Endothelial cell of umbilical vein (primary cell): ENCODE results near the gene HOXD10. TPM values are rescaled to one million over a fixed set of nuclear protein-coding genes. Genes with fewer than 3 reads are reported as not detected.

Experiments
- BruUV-seq: library from RNA; stranded (reverse); fragments of 400-500 nt; replicated peaks from 2 replicates; lab custom pipeline; 2021; lab: Mats Ljungman, UMichigan
- CTCF ChIA-PET: fragments of 300-600, 350-600 bp; sonication (Branson Sonifier 250); formaldehyde crosslinking; loops from one replicate; lab custom pipeline; 2021; ENCODE audit warnings: antibody characterized with exemption, inconsistent platforms; lab: Charles Lee
- POLR2A ChIA-PET: fragments of 300-600, 350-600 bp; sonication (Branson Sonifier 250); formaldehyde crosslinking; loops from one replicate; lab custom pipeline; 2021; ENCODE audit warnings: antibody characterized with exemption, inconsistent platforms; lab: Charles Lee
- DNase-seq: peaks from one replicate; pipeline ENCODE4 v3.0.0-alpha.2; 2011; ENCODE audit warnings: low read depth, low spot score
- FAIRE-seq: peaks from 2 replicates; lab custom pipeline; 2011; peaks lifted over from hg19 to GRCh38; lab: Jason Lieb, UNC
- H2AFZ ChIP-seq: 2 replicates; pipeline ENCODE4 v1.6.0; 2012; ENCODE audit warnings: low read depth, low read length, control low read depth, inconsistent platforms
- H3K27ac ChIP-seq: 2 replicates; pipeline ENCODE4 v1.5.1; 2011; ENCODE audit warnings: low read depth, mild to moderate bottlenecking, control low read depth, low read length, moderate library complexity; ENCODE audit not compliant: insufficient read depth
- H3K27me3 ChIP-seq, 2 experiments: 2 replicates each; pipeline versions ENCODE4 v1.6.0 to v1.6.1; 2011; ENCODE audit warnings: low read length in 2 of 2, mixed read lengths in 1 of 2; ENCODE audit not compliant: control insufficient read depth in 2 of 2, insufficient read depth in 2 of 2
- H3K36me3 ChIP-seq, 2 experiments: 2 replicates in 1 of 2; 3 replicates in 1 of 2; pipeline ENCODE4 v1.5.1; 2011; ENCODE audit warnings: low read length in 2 of 2, mild to moderate bottlenecking in 1 of 2, moderate library complexity in 1 of 2; ENCODE audit not compliant: control insufficient read depth in 2 of 2, insufficient read depth in 2 of 2; ENCODE audit errors: extremely low read depth in 1 of 2
- H3K4me1 ChIP-seq: 3 replicates; pipeline ENCODE4 v1.5.1; 2011; ENCODE audit warnings: mild to moderate bottlenecking, low read length; ENCODE audit not compliant: control insufficient read depth, insufficient read depth; ENCODE audit errors: extremely low read depth
- H3K4me2 ChIP-seq: 2 replicates; pipeline ENCODE4 v1.6.1; 2011; ENCODE audit warnings: low read length, control low read depth, mixed read lengths; ENCODE audit not compliant: insufficient read depth
- H3K4me3 ChIP-seq, 3 experiments: fragments of 200-600 bp in 1 of 3; sonication (generic), shearing (Covaris generic) in 1 of 3; replicated peaks in 1 of 3; 2 replicates each; pipeline ENCODE4 v1.5.1; 2011 to 2016; ENCODE audit warnings: control low read depth in 3 of 3, low read length in 3 of 3, mild to moderate bottlenecking in 2 of 3, inconsistent platforms in 1 of 3, low read depth in 1 of 3, moderate library complexity in 1 of 3; ENCODE audit not compliant: insufficient read depth in 1 of 3
- H3K79me2 ChIP-seq: 2 replicates; pipeline ENCODE4 v1.6.0; 2012; ENCODE audit warnings: low read length, inconsistent platforms; ENCODE audit not compliant: control insufficient read depth, insufficient read depth
- H3K9ac ChIP-seq: replicated peaks from 2 replicates; pipeline ENCODE3; 2011; ENCODE audit warnings: low read length, control low read depth; ENCODE audit not compliant: insufficient read depth; ENCODE audit errors: extremely low read depth
- H3K9me1 ChIP-seq: replicated peaks from 3 replicates; pipeline ENCODE4 v1.6.0; 2011; ENCODE audit warnings: mild to moderate bottlenecking, low read length; ENCODE audit not compliant: control insufficient read depth, insufficient read depth; ENCODE audit errors: extremely low read depth
- H3K9me3 ChIP-seq: replicated peaks from 2 replicates; pipeline ENCODE4 v1.5.1; 2012; ENCODE audit warnings: low read length, inconsistent platforms; ENCODE audit not compliant: control insufficient read depth, insufficient read depth
- H4K20me1 ChIP-seq: replicated peaks from 2 replicates; pipeline ENCODE3; 2011; ENCODE audit warnings: mild to moderate bottlenecking, low read length; ENCODE audit not compliant: control insufficient read depth, insufficient read depth; ENCODE audit errors: extremely low read depth
- GATA2 ChIP-seq: IDR thresholded peaks from 2 replicates; pipeline ENCODE4 v1.7.0; 2011; ENCODE audit warnings: low read depth, mild to moderate bottlenecking, moderate library complexity, mixed read lengths, low read length; ENCODE audit not compliant: insufficient read length, insufficient read depth
- JUN ChIP-seq: IDR thresholded peaks from 2 replicates; pipeline ENCODE4 v1.6.1; 2011; ENCODE audit warnings: borderline replicate concordance, low read depth; ENCODE audit not compliant: insufficient read length, insufficient read depth
- MYC ChIP-seq: IDR thresholded peaks from one replicate; pipeline ENCODE4 v1.6.1; 2011; ENCODE audit warnings: mild to moderate bottlenecking, low read depth, low read length
- POLR2A ChIP-seq: IDR thresholded peaks from 2 replicates; pipeline ENCODE4 v1.6.1; 2012; ENCODE audit warnings: low read depth, mild to moderate bottlenecking, control low read depth, low read length
- POLR2AphosphoS5 ChIP-seq: IDR thresholded peaks from 2 replicates; pipeline ENCODE4 v1.6.1; 2012; ENCODE audit warnings: low read depth, mild to moderate bottlenecking, control low read depth, low read length, moderate library complexity; ENCODE audit not compliant: insufficient read depth
- dilution Hi-C: fragments of 300-500 bp; cut with MboI; formaldehyde crosslinking; loops from one replicate; pipeline ENCODE4 v1.15.0; 2019; ENCODE audit warnings: low sequenced_read_pairs; ENCODE audit not compliant: extremely low pct_ligation_motif_present
- intact Hi-C: fragments of 100-400 bp; cut with micrococcal nuclease; formaldehyde crosslinking; loops from one replicate; pipeline ENCODE4 v1.10.0; 2022
- polyA plus RNA-seq, 4 experiments: library from polyadenylated mRNA; depleted of rRNA in 3 of 4; stranded (reverse) in 3 of 4; unstranded in 1 of 4; fragments of >200 nt; gene quantifications; 2 replicates each; pipeline versions ENCODE4 v1.2.1 to v1.2.3, GENCODE V29; 2011 to 2012; ENCODE audit warnings: missing spikeins in 1 of 4
- total RNA-seq: library from RNA; stranded (reverse); gene quantifications from 2 replicates; pipeline ENCODE4 v1.2.3, GENCODE V29; 2021
- TF ChIP-seq, protein P1 (sequence below), 2 donors: IDR thresholded peaks; 1 replicate in 1 of 2; 2 replicates in 1 of 2; pipeline ENCODE4 v1.5.1; 2011; ENCODE audit warnings: low read length in 2 of 2, mild to moderate bottlenecking in 2 of 2, moderate library complexity in 2 of 2, control low read depth in 1 of 2, inconsistent platforms in 1 of 2, low read depth in 1 of 2; ENCODE audit not compliant: insufficient read depth in 1 of 2; ENCODE audit errors: extremely low read depth in 1 of 2

The HOXD10 gene
- total and polyA plus RNA-seq, 2 donors (not counting 3 experiments of a cell fraction or from before 2014, with no cell fraction given): not detected

DNA sequence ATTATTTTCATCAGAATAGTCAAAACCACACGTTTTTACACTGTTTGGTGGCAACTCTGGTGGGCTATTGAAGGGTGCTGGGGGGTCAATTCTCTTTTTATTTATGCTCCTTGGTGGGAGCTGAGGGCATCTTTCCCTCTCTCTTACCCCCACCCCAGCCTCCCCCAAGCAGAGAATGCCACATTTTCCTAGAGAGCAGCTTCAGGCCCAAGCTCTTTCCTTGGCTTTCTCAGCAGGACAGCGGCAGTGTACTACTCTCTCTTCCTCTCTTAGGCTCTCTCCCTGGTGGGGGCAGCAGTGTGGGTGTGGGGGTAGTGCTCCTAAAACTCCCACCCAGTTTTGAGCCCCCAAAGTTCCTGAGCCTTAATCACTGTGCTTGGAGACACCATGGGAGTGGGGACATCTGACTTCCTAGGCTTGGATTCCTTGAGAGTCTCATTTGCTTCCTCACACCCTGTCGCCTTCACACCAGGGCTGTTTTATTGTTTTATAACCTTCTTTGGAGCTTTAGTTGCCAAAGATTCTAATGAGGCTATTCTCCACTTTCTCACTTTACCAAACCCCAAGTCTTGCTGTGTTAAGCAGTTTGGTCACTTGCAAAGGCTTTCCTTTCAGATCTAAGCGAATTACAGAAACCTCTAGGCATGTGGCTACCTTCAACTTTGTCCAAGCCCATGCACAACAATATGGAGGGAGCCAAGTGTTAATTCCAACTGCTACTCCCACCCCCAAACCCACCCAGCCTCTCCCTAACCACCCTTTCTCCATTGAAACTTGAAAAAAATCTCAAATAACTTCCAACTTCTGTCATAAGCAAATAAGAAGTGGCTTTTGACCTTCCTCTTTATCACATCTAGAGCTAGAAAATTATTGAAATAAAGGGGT lies 28.7 kb downstream of the HOXD10 start:
- no peaks in the 10 kb centered on the region for H4K20me1 ChIP-seq
- DNase-seq (no peak), FAIRE-seq (no peak)
- H3K9me3 ChIP-seq: no peaks in the 10 kb centered on the region
- no peak overlapping the region for H3K9ac ChIP-seq
- no peak overlapping the region for H3K27ac ChIP-seq
- peaks cover 0 to 4% of the 10 kb centered on the region in 2 experiments for H3K36me3 ChIP-seq
- intact Hi-C loops (no loop called here), dilution Hi-C loops (loop anchor here (25.0 kb wide), 1 partner anchor 492 kb away; no protein-coding TSS in a partner anchor)
- TF ChIP-seq POLR2A (no peak), JUN (no peak), POLR2AphosphoS5 (no peak), GATA2 (no peak), MYC (no peak)
- TF ChIP-seq, protein P1, sequence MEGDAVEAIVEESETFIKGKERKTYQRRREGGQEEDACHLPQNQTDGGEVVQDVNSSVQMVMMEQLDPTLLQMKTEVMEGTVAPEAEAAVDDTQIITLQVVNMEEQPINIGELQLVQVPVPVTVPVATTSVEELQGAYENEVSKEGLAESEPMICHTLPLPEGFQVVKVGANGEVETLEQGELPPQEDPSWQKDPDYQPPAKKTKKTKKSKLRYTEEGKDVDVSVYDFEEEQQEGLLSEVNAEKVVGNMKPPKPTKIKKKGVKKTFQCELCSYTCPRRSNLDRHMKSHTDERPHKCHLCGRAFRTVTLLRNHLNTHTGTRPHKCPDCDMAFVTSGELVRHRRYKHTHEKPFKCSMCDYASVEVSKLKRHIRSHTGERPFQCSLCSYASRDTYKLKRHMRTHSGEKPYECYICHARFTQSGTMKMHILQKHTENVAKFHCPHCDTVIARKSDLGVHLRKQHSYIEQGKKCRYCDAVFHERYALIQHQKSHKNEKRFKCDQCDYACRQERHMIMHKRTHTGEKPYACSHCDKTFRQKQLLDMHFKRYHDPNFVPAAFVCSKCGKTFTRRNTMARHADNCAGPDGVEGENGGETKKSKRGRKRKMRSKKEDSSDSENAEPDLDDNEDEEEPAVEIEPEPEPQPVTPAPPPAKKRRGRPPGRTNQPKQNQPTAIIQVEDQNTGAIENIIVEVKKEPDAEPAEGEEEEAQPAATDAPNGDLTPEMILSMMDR (IDR thresholded peaks at IDR 0.05; ENCODE audit: extremely low read depth in 1 of 2, insufficient read depth in 1 of 2, low read depth in 1 of 2, low read length in 2 of 2): no peak
- BruUV-seq: no TSS peak
- no peaks in the 10 kb centered on the region for H3K9me1 ChIP-seq
- ChIA-PET POLR2A (no interaction called here), CTCF (interaction anchor here (0.8 to 9.3 kb wide), 4 partner anchors 10 to 435 kb away, joined by 3 to 338 read pairs (median 6); no protein-coding TSS in a partner anchor)
- H3K4me1 ChIP-seq: peaks cover 5% of the 10 kb centered on the region
- H2AFZ ChIP-seq: no peak overlapping the region
- H3K4me2 ChIP-seq: no peak overlapping the region
- H3K4me3 ChIP-seq: no peak overlapping the region
- H3K79me2 ChIP-seq: peaks cover 73% of the 10 kb centered on the region
- no peaks in the 10 kb centered on the region for H3K27me3 ChIP-seq
